Activated T-cell treated with anti-CD3 and anti-CD28 coated beads, Interleukin-2, amount 50 U/mL, for 72 hours (primary cell): ENCODE data around the gene CUL4A. TPM values are rescaled to one million over a fixed set of nuclear protein-coding genes. Genes with fewer than 3 reads are reported as not detected.
"Not testable (repeated sequence)": the region's sequence is repeated elsewhere in the genome, so short reads cannot be mapped to it uniquely, and the experiment has no call there.

Experiments
- ATAC-seq, 2 donors: fragments of 150-1000 bp; cut with Tn5 transposase; replicated peaks in 1 of 2; 2 replicates each; pipeline ENCODE4 v1.10.0; 2021; ENCODE audit warnings: moderate library complexity in 2 of 2, mild to moderate bottlenecking in 1 of 2
- DNase-seq, 2 donors: peaks; one replicate each; pipeline ENCODE4 v3.0.0; 2021 to 2022; ENCODE audit warnings: mixed read lengths in 1 of 2
- H3K27ac Mint-ChIP-seq: one replicate; pipeline ENCODE4 v1.8.0; 2022; ENCODE audit warnings: mild to moderate bottlenecking, moderate library complexity, mixed read lengths
- H3K27me3 Mint-ChIP-seq: one replicate; pipeline ENCODE4 v1.8.0; 2022; ENCODE audit warnings: low read depth, mixed read lengths
- H3K36me3 Mint-ChIP-seq, 2 donors: one replicate each; pipeline ENCODE4 v1.8.0; 2022; ENCODE audit warnings: mixed read lengths in 2 of 2, mild to moderate bottlenecking in 1 of 2; ENCODE audit not compliant: insufficient read depth in 2 of 2
- H3K4me1 Mint-ChIP-seq: one replicate; pipeline ENCODE4 v1.8.0; 2022; ENCODE audit warnings: low read depth, mixed read lengths
- H3K4me3 Mint-ChIP-seq, 2 donors: one replicate each; pipeline ENCODE4 v1.8.0; 2022; ENCODE audit warnings: mild to moderate bottlenecking in 2 of 2, mixed read lengths in 2 of 2, moderate library complexity in 2 of 2
- H3K9me3 Mint-ChIP-seq, 2 donors: one replicate each; pipeline ENCODE4 v1.8.0; 2022; ENCODE audit warnings: mixed read lengths in 2 of 2
- total RNA-seq, 2 donors: library from RNA; stranded (reverse); gene quantifications; one replicate each; pipeline ENCODE4 v1.2.3, GENCODE V29; 2022

Gene CUL4A
- total RNA-seq, 2 donors from 2014 or later: 71.4 to 82.1 TPM

- DNase-seq: no peak
- Mint-ChIP-seq H3K9me3 (no peaks in the 10 kb centered on the region), H3K4me3 (no peak overlapping the region), H3K27me3 (no peaks in the 10 kb centered on the region), H3K36me3 (peaks cover 4 to 19% of the 10 kb centered on the region in 2 donors), H3K4me1 (peaks cover 4% of the 10 kb centered on the region), H3K27ac (no peak overlapping the region)
- no peak for ATAC-seq
Observed at GRCh38 chr13:113238536-113238935, 29.1 kb downstream of the CUL4A start.

GRCh38 chr13:113239357-113239756 lies 29.9 kb downstream of the CUL4A start:
- Mint-ChIP-seq H3K4me1 (peaks cover 4% of the 10 kb centered on the region), H3K9me3 (no peaks in the 10 kb centered on the region), H3K36me3 (peaks cover 4 to 22% of the 10 kb centered on the region in 2 donors), H3K27ac (no peak overlapping the region), H3K27me3 (no peaks in the 10 kb centered on the region), H3K4me3 (no peak overlapping the region)
- no peak for DNase-seq
- ATAC-seq: no peak

- no peaks in the 10 kb centered on the region for H3K27me3 Mint-ChIP-seq
- H3K9me3 Mint-ChIP-seq: no peaks in the 10 kb centered on the region
- DNase-seq (no peak), ATAC-seq (no peak)
- H3K36me3 Mint-ChIP-seq: peaks cover 4 to 24% of the 10 kb centered on the region in 2 donors
- no peak overlapping the region for H3K27ac Mint-ChIP-seq
- no peak overlapping the region for H3K4me3 Mint-ChIP-seq
- peaks cover 4% of the 10 kb centered on the region for H3K4me1 Mint-ChIP-seq
Observed at GRCh38 chr13:113239986-113240385, 30.6 kb downstream of the CUL4A start.

- not testable (repeated sequence) for ATAC-seq, H3K4me3 Mint-ChIP-seq, H3K27ac Mint-ChIP-seq, H3K9me3 Mint-ChIP-seq, DNase-seq, H3K4me1 Mint-ChIP-seq, H3K27me3 Mint-ChIP-seq
- peaks cover 2 to 24% of the 10 kb centered on the region in 2 donors for H3K36me3 Mint-ChIP-seq
Observed at GRCh38 chr13:113241623-113242022, 32.2 kb downstream of the CUL4A start.

GRCh38 chr13:113243847-113244246 lies 34.4 kb downstream of the CUL4A start:
- H3K4me3 Mint-ChIP-seq: no peak overlapping the region
- DNase-seq: no peak
- H3K4me1 Mint-ChIP-seq: no peaks in the 10 kb centered on the region
- H3K9me3 Mint-ChIP-seq: no peaks in the 10 kb centered on the region
- no peak for ATAC-seq
- H3K36me3 Mint-ChIP-seq: peaks cover 2 to 26% of the 10 kb centered on the region in 2 donors
- H3K27ac Mint-ChIP-seq: no peak overlapping the region
- H3K27me3 Mint-ChIP-seq: no peaks in the 10 kb centered on the region

- DNase-seq (no peak), ATAC-seq (no peak)
- Mint-ChIP-seq H3K27me3 (no peaks in the 10 kb centered on the region), H3K36me3 (peaks cover 6 to 39% of the 10 kb centered on the region in 2 donors), H3K9me3 (no peaks in the 10 kb centered on the region), H3K27ac (no peak overlapping the region), H3K4me3 (no peak overlapping the region), H3K4me1 (no peaks in the 10 kb centered on the region)
Observed at GRCh38 chr13:113245849-113246796, 36.7 kb downstream of the CUL4A start.

GRCh38 chr13:113252516-113253095 lies 43.2 kb downstream of the CUL4A start:
- Mint-ChIP-seq H3K9me3 (no peaks in the 10 kb centered on the region), H3K27ac (no peak overlapping the region), H3K36me3 (peaks cover 7 to 37% of the 10 kb centered on the region in 2 donors), H3K4me1 (no peaks in the 10 kb centered on the region), H3K27me3 (no peaks in the 10 kb centered on the region), H3K4me3 (no peak overlapping the region)
- DNase-seq (no peak), ATAC-seq (no peak)

- H3K4me3 Mint-ChIP-seq, H3K27ac Mint-ChIP-seq: not testable (repeated sequence)
Observed at GRCh38 chr13:113257908-113258307, 48.5 kb downstream of the CUL4A start.

GRCh38 chr13:113258321-113259054 lies 49.1 kb downstream of the CUL4A start:
- DNase-seq (no peak), ATAC-seq (no peak)
- H3K27ac Mint-ChIP-seq: no peak overlapping the region
- H3K9me3 Mint-ChIP-seq: no peaks in the 10 kb centered on the region
- no peaks in the 10 kb centered on the region for H3K27me3 Mint-ChIP-seq
- H3K4me1 Mint-ChIP-seq: no peaks in the 10 kb centered on the region
- no peak overlapping the region for H3K4me3 Mint-ChIP-seq
- peaks cover 5 to 26% of the 10 kb centered on the region in 2 donors for H3K36me3 Mint-ChIP-seq

More at GRCh38 chr13:113257908-113258307, 48.5 kb downstream of the CUL4A start:
- not testable (repeated sequence) for H3K27me3 Mint-ChIP-seq, H3K9me3 Mint-ChIP-seq, H3K4me1 Mint-ChIP-seq, ATAC-seq, DNase-seq
- H3K36me3 Mint-ChIP-seq: peaks cover 5 to 26% of the 10 kb centered on the region in 2 donors

- Mint-ChIP-seq H3K9me3 (no peaks in the 10 kb centered on the region), H3K27me3 (no peaks in the 10 kb centered on the region), H3K4me3 (no peak overlapping the region), H3K36me3 (peaks cover 5 to 20% of the 10 kb centered on the region in 2 donors), H3K4me1 (no peaks in the 10 kb centered on the region), H3K27ac (no peak overlapping the region)
- ATAC-seq (no peak), DNase-seq (no peak)
Observed at GRCh38 chr13:113260996-113261395, 51.6 kb downstream of the CUL4A start.

- H3K36me3 Mint-ChIP-seq: peaks cover 4 to 16% of the 10 kb centered on the region in 2 donors
- not testable (repeated sequence) for H3K27ac Mint-ChIP-seq, DNase-seq, H3K27me3 Mint-ChIP-seq, H3K4me3 Mint-ChIP-seq, H3K4me1 Mint-ChIP-seq, ATAC-seq, H3K9me3 Mint-ChIP-seq
Observed at GRCh38 chr13:113263016-113263415, 53.6 kb downstream of the CUL4A start.

- DNase-seq: no peak
- H3K4me3 Mint-ChIP-seq: no peak overlapping the region
- no peaks in the 10 kb centered on the region for H3K9me3 Mint-ChIP-seq
- H3K4me1 Mint-ChIP-seq: no peaks in the 10 kb centered on the region
- peak overlapping the region; percentile 86 for H3K27ac Mint-ChIP-seq
- H3K27me3 Mint-ChIP-seq: no peaks in the 10 kb centered on the region
- ATAC-seq: peak in 1 of 2 donors; percentile 20
- no peaks in the 10 kb centered on the region for H3K36me3 Mint-ChIP-seq
Observed at GRCh38 chr13:113267642-113268405, 58.4 kb downstream of the CUL4A start.
